ENCODE results near the gene SUN1.

Gene SUN1

DNA sequence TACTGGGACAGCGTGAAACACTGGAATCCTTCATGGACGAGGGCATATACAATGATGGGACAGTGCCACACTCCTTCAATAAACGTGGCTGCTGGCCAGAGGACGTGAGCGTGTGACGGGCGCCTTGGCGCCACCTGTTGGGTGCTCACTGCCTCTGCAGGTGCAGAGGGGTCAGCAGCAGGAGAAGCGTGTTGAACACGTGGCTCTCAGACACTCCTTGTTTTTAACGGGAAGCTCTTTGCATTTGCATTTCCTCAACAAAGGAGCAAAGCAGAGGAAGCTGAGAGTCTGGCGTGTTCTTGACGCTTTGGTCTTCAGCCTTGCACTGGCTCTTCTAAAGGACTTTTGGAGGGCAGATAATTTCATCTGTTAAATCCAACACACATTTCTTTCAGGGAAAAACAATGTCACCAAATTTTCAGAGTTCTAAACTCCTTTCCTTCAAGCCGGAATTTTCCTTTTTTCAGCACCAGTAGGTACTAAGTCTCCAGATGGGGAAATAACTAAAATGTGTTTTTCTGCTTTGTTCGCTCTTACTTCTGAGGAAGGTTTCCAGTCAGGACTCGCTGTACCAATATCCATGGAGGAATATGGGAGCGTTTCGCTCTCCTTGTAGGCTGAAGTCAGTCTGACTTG, 41.2 kb downstream of the SUN1 start:
- TF ChIP-seq, protein P1, sequence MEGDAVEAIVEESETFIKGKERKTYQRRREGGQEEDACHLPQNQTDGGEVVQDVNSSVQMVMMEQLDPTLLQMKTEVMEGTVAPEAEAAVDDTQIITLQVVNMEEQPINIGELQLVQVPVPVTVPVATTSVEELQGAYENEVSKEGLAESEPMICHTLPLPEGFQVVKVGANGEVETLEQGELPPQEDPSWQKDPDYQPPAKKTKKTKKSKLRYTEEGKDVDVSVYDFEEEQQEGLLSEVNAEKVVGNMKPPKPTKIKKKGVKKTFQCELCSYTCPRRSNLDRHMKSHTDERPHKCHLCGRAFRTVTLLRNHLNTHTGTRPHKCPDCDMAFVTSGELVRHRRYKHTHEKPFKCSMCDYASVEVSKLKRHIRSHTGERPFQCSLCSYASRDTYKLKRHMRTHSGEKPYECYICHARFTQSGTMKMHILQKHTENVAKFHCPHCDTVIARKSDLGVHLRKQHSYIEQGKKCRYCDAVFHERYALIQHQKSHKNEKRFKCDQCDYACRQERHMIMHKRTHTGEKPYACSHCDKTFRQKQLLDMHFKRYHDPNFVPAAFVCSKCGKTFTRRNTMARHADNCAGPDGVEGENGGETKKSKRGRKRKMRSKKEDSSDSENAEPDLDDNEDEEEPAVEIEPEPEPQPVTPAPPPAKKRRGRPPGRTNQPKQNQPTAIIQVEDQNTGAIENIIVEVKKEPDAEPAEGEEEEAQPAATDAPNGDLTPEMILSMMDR (IDR thresholded peaks at IDR 0.05; ENCODE audit: insufficient read depth, low read depth, low read length, missing control alignments), result peak; percentile 100
- no peak overlapping the region for H3K4me3 ChIP-seq (ENCODE audit: low read length)
- DNase-seq (ENCODE audit: low read depth), result peak; percentile 86

DNA sequence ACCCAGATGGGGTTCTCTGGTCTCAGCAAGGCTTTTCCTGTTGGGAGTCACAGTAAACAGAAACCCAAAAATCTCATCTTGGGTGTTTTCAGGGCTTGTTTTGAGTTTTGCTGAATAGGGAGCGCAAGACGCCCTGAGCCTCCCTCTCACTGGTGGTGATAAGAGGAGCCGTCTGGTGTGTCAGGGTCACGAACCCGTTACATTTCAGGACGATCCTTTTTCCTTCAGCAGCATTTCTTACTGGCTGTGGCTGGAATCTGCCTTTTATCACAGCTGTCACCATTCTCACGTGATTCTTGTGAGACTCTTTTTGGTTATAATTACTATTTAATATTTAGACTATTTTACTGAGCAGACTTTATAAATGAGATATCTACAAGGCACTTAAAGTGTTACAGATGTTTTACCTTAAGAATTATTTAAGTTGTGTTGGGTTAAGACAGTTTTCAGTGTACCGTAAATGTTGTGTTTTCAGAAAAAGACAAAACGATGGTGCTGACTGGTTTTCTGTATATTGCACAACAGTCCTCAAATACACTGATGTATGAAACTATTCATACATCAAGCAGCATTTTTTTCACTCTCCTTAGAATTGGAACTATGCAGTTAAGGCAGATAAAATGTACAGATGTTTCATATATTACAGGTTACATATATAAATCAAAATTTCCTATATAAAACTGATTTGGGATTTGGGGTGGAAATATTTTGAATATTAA, 41.9 kb downstream of the SUN1 start:
- H3K4me3 ChIP-seq (ENCODE audit: low read length), result no peak overlapping the region
- TF ChIP-seq, protein P1 (IDR thresholded peaks at IDR 0.05; ENCODE audit: insufficient read depth, low read depth, low read length, missing control alignments), result no peak
- no peak for DNase-seq (ENCODE audit: low read depth)

DNA sequence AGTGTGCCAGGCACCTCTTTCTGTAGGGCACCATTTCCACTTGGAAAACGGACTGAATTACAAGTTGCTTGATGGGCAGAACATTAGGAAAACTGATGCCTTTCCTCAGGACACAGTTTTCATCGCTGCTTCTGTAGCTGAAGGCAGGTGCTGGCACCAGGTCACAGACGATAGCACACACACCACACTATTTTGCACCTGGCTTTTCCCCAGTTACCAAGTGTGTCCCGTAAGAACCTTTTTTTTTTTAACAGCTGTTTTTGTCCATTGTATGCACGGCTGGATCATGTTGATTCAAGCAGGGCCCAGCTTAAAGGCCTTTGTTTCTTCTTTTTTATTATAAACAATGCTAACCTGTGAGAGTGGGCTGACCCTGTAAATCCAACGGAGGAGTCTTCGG, 42.8 kb downstream of the SUN1 start:
- TF ChIP-seq, protein P1 (IDR thresholded peaks at IDR 0.05; ENCODE audit: insufficient read depth, low read depth, low read length, missing control alignments), result no peak
- no peak for DNase-seq (ENCODE audit: low read depth)
- H3K4me3 ChIP-seq (ENCODE audit: low read length), result no peak overlapping the region

DNA sequence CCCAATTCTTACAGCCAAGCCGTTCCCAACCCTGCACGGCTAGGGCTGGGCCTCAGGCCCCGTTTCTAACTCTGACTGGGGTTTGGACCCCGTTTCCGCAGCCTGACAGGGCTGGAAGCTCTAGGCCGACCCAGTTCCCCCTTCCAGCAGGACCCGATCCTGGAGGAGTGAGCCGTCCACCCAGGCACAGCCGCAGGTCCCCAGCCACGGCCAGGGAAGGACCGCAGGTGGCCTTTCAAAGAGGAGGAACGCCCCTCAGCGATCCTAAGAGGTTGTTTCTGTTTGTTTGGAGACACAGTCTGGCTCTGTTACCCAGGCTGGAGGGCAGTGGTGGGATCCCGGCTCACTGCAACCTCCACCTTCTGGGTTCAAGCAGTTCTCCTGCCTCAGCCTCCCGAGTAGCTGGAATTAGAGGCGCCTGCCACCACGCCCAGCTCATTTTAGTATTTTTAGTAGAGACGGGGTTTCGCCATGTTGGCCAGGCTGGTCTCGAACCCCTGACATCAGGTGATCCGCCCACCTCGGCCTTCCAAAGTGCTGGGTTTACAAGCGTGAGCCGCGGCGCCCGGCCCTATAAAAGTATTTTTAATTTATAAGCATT, 43.3 kb downstream of the SUN1 start:
- peak overlapping the region; percentile 30 for H3K4me3 ChIP-seq (ENCODE audit: low read length)
- DNase-seq (ENCODE audit: low read depth), result no peak
- TF ChIP-seq, protein P1 (IDR thresholded peaks at IDR 0.05; ENCODE audit: insufficient read depth, low read depth, low read length, missing control alignments), result no peak

DNA sequence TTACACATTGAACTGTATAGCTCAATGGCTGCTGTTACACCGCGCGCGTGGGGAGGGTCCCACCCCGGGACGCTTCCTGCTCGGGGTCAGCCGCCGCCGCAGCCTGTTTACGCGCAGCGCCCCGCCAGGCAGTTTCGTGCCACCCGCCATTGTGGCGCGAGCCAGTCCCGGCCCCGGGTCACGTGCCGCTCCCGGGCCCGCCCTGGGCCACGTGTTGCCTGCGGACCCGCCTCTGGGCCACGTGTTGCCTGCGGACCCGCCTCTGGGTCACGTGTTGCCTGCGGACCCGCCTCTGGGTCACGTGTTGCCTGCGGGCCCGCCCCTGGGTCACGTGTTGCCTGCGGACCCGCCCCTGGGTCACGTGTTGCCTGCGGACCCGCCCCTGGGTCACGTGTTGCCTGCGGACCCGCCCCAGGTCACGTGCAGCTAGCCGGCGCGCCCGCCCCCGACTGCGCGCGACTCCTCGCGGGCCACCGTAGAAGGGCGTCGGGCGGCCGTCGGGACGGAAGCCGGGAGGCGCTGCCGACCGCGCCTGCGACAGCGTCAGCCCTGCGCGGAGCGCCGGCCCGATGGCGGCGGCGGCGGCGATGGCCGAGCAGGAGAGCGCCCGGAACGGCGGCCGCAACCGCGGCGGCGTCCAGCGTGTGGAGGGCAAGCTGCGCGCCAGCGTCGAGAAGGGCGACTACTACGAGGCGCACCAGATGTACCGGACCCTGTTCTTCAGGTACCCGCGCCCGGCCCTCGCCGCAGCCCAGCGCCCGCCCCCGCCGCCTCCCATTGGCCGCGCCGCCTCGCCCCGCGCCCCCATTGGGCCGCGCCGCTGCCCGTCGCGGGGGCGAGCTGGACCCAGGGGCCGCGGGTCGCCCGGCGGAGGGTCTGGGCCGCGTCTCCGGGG, 44.0 kb downstream of the SUN1 start, which contains the start of gene GET4:
Gene GET4 (plus strand): TSS at position 478 of the 895 bp plus-strand sequence. CDS start 92 bp downstream, at position 570.
- DNase-seq (ENCODE audit: low read depth), result peak; percentile 96
- peak within 1 kb of the TSS; percentile 76 for H3K4me3 ChIP-seq (ENCODE audit: low read length)
- TF ChIP-seq, protein P1 (IDR thresholded peaks at IDR 0.05; ENCODE audit: insufficient read depth, low read depth, low read length, missing control alignments), result no peak

DNA sequence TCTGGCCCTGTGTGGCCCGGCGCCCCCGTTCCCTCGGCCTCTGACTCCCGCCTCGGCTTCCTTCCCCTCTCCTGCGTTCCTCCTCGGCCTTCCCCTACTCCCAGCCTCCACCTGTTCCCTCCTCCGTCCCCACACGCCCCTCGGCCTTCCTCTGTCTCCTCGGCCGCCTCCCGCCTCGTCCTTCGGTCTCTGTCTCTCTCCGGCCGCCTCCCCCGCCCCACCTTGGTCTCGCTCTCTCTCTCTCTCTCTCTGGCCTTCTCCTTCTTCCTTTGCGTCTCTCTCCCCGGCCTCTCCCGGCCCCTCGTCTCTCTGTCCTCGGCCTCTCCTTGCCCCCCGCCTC, 44.7 kb downstream of the SUN1 start:
- H3K4me3 ChIP-seq (ENCODE audit: low read length), result peak overlapping the region; percentile 76
- DNase-seq (ENCODE audit: low read depth), result peak; percentile 39
- TF ChIP-seq, protein P1 (IDR thresholded peaks at IDR 0.05; ENCODE audit: insufficient read depth, low read depth, low read length, missing control alignments), result no peak
